ENCODE measurements around the gene TMED1. TPM values are rescaled to one million over a fixed set of nuclear protein-coding genes. Genes with fewer than 3 reads are reported as not detected.

Gene TMED1
- total and polyA plus RNA-seq, 2 of the 13 experiments (the other 11 are each of a cell fraction or from before 2014, with no cell fraction given): 48.3 to 51.8 TPM

DNA sequence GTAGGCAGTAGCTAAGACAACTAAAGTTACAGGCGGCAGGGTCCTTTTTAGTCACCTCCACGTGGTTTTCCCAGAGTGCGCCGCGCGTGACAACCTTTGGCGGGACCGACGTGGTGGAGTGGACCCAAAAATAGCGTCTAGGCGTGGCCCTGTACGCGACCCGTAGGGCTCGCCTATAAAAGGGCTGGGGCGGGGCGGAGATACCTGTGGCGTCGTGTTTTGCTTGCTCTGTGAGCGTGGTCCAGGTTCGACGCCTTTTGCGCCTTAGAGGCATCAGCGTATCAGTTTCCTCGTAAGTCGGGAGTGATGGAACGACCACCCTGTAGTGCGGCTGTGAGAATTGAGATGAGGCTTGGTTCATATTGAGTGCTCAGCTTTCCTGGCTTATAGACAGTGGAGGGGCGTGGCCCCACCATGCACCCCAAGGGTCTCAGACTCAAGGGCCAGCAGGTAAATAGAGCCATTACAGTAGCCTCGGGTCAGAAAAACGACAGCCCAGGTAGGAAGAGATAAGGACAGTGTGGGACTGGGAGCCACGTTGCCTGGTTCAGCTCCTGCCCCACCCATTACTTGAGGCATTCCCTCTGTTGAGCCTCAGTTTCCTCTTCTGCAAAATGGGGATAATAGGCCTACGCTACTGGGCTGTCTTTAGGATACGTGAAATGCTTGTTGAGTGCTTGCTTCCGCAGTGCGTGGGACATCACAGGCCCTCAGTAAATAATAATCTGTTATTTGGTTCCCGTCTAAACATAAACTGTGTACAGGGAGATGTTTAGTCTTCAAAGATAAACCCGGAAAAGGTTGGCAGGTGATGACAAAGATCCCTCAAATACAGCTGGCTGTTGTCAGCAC, 693 bp upstream of the TMED1 start (continued):
- TF ChIP-seq, protein P1, sequence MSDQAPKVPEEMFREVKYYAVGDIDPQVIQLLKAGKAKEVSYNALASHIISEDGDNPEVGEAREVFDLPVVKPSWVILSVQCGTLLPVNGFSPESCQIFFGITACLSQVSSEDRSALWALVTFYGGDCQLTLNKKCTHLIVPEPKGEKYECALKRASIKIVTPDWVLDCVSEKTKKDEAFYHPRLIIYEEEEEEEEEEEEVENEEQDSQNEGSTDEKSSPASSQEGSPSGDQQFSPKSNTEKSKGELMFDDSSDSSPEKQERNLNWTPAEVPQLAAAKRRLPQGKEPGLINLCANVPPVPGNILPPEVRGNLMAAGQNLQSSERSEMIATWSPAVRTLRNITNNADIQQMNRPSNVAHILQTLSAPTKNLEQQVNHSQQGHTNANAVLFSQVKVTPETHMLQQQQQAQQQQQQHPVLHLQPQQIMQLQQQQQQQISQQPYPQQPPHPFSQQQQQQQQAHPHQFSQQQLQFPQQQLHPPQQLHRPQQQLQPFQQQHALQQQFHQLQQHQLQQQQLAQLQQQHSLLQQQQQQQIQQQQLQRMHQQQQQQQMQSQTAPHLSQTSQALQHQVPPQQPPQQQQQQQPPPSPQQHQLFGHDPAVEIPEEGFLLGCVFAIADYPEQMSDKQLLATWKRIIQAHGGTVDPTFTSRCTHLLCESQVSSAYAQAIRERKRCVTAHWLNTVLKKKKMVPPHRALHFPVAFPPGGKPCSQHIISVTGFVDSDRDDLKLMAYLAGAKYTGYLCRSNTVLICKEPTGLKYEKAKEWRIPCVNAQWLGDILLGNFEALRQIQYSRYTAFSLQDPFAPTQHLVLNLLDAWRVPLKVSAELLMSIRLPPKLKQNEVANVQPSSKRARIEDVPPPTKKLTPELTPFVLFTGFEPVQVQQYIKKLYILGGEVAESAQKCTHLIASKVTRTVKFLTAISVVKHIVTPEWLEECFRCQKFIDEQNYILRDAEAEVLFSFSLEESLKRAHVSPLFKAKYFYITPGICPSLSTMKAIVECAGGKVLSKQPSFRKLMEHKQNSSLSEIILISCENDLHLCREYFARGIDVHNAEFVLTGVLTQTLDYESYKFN (CRISPR knock-in tag; conservative IDR thresholded peaks at IDR 0.05): peak; percentile 3; the same call in 1 of the 2 replicates
- TF ChIP-seq JARID2 (CRISPR knock-in tag; IDR thresholded peaks at IDR 0.05; ENCODE audit: insufficient replicate concordance) (peak; percentile 8), ZNF256 (CRISPR knock-in tag; conservative IDR thresholded peaks at IDR 0.05) (peak; percentile 80; the same call in 1 of the 2 replicates), CHCHD3 (CRISPR knock-in tag; IDR thresholded peaks at IDR 0.05) (no peak), HNRNPK (IDR thresholded peaks at IDR 0.05; ENCODE audit: low read depth, low read length, poor library complexity, severe bottlenecking) (no peak), THRA (CRISPR knock-in tag; IDR thresholded peaks at IDR 0.05; ENCODE audit: borderline replicate concordance) (no peak), ZBTB33 (CRISPR knock-in tag; IDR thresholded peaks at IDR 0.05) (peak; percentile 89), DR1 (CRISPR knock-in tag; IDR thresholded peaks at IDR 0.05) (peak; percentile 6; the same call in 1 of the 2 replicates), ZFP82 (CRISPR knock-in tag; IDR thresholded peaks at IDR 0.05; ENCODE audit: borderline replicate concordance) (peak; percentile 54; the same call in 1 of the 2 replicates), ZNF572 (CRISPR knock-in tag; IDR thresholded peaks at IDR 0.05) (no peak), ZNF615 (CRISPR knock-in tag; IDR thresholded peaks at IDR 0.05; ENCODE audit: borderline replicate concordance) (0 out of 2 replicates have a peak, but pooled peaks have one; percentile 46), ZBTB7A (CRISPR knock-in tag; IDR thresholded peaks at IDR 0.05) (0 out of 2 replicates have a peak, but pooled peaks have one; percentile 68), THAP11 (CRISPR knock-in tag; IDR thresholded peaks at IDR 0.05) (peak; percentile 72), MED1 (CRISPR knock-in tag; IDR thresholded peaks at IDR 0.05) (0 out of 2 replicates have a peak, but pooled peaks have one; percentile 10), ZNF740 (CRISPR knock-in tag; IDR thresholded peaks at IDR 0.05) (peak; percentile 36), SP1 (IDR thresholded peaks at IDR 0.05) (no peak), SP1 (CRISPR knock-in tag; IDR thresholded peaks at IDR 0.05) (no peak), ZNF598 (CRISPR knock-in tag; IDR thresholded peaks at IDR 0.05; ENCODE audit: borderline replicate concordance) (peak; percentile 63; the same call in 1 of the 2 replicates)
- TF ChIP-seq, protein P2, sequence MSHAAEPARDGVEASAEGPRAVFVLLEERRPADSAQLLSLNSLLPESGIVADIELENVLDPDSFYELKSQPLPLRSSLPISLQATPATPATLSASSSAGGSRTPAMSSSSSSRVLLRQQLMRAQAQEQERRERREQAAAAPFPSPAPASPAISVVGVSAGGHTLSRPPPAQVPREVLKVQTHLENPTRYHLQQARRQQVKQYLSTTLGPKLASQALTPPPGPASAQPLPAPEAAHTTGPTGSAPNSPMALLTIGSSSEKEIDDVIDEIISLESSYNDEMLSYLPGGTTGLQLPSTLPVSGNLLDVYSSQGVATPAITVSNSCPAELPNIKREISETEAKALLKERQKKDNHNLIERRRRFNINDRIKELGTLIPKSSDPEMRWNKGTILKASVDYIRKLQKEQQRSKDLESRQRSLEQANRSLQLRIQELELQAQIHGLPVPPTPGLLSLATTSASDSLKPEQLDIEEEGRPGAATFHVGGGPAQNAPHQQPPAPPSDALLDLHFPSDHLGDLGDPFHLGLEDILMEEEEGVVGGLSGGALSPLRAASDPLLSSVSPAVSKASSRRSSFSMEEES (CRISPR knock-in tag; IDR thresholded peaks at IDR 0.05): peak; percentile 66; the same call in 1 of the 2 replicates
